NCI-H748 (cell line): ENCODE measurements around the gene GPR63.

Experiments
- DNase-seq: peaks from one replicate; lab custom pipeline; 2025; ENCODE audit not compliant: unreplicated experiment; lab: John Stamatoyannopoulos, UW

Gene GPR63, protein sequence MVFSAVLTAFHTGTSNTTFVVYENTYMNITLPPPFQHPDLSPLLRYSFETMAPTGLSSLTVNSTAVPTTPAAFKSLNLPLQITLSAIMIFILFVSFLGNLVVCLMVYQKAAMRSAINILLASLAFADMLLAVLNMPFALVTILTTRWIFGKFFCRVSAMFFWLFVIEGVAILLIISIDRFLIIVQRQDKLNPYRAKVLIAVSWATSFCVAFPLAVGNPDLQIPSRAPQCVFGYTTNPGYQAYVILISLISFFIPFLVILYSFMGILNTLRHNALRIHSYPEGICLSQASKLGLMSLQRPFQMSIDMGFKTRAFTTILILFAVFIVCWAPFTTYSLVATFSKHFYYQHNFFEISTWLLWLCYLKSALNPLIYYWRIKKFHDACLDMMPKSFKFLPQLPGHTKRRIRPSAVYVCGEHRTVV

DNA sequence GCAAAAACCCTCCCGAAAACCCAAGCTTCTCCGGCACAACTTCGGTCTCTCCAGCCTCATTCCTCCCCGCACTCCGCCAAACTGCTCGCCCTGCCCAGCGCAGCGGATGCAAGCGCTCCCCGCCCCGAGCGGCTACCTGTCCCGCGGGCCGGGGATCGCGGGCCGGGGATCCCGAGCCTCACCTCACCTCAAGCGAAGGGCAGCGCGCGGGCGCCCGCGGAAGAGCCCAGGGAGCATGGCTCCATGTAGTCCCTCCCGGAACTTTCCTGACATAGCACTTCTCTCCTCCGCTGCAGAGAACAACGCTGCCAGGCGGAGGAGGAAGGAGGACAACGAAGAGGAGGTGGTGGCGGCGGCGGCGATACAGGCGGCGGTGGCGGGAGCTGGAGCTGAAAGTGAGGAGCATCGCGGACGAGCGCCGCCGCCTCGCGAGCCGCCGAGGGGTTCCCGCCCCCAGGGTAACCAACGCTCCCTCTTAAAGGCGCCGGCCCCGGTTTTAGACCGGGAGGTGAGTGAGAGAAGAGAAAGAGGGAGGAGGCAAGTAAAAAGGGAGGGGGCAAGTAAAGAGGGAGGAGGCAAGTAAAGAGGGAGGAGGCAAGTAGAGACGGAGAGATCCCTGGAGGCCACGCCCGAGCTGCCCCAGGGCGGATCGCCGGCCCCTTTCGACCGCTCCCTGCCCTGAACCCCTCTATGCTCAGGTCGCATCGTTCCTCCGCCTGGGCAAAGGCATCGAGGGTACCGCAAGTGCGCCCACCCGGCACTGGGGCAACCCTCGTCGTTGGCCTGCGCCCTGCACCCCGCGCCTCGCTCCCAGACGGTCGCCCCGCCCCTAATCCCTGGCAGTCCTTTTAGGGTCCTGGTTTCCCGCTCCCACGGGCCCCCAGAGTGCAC, at the start of gene GPR63:
TSS of gene GPR63 (minus strand) at position 397 of the 891 bp plus-strand sequence. CDS start 37,746 bp downstream, outside the sequence.
- DNase-seq: peak; percentile 90

GRCh38 chr6:96886519-96886918, 49.2 kb upstream of the GPR63 start:
- no peak for DNase-seq

DNA sequence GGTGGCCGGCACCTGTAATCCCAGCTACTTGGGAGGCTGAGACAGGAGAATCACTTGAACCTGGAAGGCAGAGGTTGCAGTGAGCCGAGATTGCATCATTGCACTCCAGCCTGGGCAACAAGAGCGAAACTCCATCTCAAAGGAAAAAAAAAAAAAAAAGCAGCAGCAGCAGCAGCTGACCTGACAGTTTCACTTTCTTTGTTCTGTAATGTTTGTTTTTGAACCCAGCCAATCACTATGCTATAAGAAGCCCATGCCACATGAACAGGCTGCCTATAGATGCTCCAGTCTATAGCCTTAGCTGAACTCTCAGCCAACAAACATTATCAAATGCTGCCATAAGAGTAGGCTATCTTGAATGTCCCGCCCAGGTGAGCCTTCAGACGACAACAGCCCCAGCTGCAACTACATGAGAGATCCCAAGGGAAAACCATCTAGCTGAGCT, 47.9 kb upstream of the GPR63 start:
- peak; percentile 79 for DNase-seq

GRCh38 chr6:96878143-96878542, 40.9 kb upstream of the GPR63 start:
- no peak for DNase-seq

DNA sequence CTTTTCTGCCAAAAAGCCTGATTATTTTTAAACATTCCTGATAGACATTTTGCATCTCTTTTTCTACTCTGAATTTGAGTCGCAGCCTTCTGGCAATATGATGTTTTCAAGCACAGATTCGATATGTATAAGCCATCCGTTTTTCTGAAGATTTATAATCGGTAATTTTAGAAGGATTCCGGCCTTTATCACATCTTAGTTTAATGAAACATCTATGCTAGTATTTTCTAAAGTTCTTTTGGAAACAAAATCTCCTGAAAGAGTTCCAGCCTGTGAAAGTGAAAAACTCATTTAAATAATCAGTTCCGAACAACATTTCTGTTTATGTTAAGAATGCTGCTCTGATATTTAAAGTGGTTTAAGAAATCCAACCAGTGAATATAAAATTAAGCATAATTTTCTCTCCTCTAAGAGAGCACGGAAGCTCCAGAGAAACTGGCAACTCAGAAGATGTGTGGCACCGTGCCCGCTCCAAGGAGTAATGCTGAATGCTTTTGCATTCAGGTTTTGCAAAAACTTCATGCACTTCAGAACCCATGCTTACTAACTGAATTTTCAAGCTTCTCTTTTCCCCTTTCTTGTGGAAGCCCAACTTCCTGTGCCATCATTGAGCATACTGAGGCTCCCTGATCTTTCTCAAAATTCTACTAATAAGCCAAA, 39.7 kb upstream of the GPR63 start:
- no peak for DNase-seq

DNA sequence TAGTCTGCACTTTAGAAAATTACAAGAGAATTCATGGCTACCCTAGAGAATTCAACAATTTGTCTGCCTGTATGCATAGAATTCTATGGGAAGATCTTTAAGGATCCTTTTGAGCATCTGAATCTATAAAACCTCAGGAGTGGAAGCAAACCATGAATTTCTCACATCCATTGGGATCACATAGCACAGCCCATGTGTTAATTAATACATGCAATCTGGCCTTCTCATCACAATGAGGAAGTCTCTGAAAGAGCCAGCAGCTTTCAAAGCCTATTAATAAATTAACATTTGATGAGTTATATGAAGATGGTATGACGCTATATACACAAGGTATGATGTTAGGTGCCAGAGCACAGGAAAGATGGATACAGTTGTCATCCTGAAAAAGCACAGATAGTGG, 35.7 kb upstream of the GPR63 start:
- no peak for DNase-seq

DNA sequence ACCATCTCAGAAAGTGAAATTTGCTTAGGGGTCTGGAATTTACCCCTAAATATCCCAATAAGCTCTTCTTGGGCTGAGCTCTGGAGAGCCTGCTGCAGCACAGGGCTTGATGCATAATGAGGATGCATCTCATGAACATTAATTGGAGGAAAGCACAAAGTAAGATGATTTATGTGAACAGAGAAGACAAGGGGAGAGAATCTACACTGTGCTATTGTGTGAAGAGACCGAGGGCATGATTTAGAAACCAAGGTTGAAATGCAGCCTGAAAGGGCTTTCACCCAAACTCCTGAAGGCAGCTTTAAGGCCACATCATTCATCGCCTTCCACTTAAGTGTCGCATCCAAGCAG, 27.8 kb upstream of the GPR63 start:
- no peak for DNase-seq

DNA sequence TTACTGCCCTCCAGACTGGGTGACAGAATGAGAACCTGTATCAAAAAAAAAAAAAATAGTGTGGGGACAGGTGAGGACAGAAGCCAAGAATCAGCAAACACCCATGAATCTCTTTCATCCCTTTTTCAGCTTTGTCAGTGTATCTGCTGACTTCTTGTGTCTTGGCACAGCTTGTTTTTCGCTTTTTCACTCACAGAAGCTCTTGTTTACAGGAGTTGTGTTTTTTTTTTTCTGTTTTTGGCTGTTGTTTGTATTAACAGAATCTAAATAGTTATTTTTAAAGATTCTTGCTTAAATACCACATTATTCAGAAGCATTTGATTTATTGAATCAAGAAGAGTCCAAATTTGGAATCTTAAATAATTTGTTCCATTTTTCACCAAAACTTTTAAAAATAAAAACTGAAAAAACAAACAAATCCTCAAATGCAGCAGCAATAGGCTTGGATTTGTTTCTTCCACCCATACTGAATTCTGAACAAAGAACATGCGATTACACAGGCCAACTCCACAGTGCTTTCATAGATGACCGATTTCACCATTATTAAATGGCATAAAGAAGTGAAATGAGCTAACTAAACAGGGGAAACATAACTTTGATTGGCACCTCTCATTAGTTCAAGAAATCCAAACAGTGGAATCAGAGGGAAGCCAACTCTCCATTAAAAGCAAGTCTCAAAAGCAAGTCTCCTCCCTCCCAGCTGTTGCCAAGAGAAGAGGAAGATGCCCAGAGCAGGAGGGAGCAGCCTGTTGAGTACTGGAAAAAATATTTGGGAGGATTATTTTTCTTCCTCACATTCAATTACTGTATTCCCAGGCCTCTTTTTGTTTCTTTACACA, 27.2 kb upstream of the GPR63 start:
- DNase-seq: peak; percentile 4

GRCh38 chr6:96862560-96862959, 25.3 kb upstream of the GPR63 start:
- no peak for DNase-seq

- DNase-seq: no peak
Measured at GRCh38 chr6:96861588-96861987, 24.3 kb upstream of the GPR63 start.

- no peak for DNase-seq
Measured at GRCh38 chr6:96856856-96857255, 19.6 kb upstream of the GPR63 start.

- DNase-seq: no peak
Measured at GRCh38 chr6:96853083-96853482, 15.8 kb upstream of the GPR63 start.

DNA sequence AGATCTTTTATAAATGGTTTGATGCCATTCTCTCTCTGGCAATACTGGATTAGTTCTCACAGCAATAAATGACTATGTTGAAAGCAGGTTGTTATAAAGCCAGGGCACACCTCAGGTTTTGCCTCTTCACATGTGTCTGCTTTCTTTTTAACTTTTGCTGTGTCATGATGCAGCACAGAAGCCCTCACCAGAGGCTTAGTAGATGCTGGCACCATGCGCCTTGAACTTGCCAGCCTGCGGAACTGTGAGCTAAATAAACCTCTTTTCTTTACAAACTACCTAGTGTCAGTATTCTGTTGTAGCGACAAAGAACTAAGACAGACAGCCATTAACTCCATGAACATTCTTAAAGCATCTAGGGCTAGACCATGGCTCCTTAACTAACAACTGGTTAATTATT, 15.3 kb upstream of the GPR63 start:
- no peak for DNase-seq

DNA sequence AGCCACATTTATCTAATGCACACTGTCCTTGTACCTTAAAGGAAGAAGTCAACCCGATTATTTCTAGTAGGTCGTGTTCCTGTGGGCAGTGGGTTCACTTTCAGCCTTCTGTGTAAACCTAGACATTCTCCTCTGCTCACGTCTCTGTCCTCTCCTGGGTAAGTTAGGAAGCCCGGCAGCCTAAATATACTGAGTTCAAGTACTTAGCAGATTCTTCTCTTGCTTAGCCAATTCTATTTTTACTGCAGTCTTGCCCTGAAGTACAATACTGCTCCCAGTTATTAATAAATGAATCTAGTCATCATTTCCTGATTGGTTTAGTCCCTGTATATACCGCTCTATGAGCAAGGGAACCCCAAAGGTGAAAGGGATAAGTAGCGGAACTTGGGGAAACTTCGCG, 14.6 kb upstream of the GPR63 start:
- no peak for DNase-seq

DNA sequence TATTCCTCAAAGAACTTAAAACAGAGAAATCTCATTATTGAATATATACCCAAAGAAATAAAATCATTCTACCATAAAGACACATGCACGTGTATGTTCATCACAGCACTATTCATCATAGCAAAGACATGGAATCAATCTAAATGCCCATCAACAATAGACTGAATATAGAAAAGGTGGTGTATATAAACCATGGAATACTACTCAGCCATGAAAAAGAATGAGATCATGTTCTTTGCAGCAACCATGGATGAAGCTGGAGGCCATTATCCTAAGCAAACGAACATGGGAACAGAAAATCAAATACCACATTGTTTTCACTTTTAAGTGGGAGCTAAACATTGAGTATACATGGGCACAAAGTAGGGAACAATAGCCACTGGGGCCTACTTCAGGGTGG, 12.3 kb upstream of the GPR63 start:
- DNase-seq: no peak

DNA sequence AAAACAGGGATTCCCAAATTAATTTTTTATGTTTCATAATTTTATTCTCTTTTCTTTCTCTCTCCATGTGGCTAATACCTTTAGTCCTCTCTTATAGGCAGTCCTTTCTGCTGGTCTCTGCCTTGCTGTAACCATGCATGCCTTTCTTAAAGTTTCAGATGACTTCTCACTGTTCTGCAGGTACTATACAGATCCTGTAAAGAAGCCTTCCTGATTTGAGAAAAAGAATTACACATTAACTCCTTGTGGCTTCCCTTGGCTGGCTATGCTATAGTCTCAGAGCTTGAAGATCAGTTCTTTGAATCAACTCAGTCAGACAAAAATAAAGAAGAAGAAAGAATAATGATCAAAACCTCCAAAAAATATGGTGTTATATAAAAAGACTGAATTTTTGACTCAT, 7.3 kb upstream of the GPR63 start:
- DNase-seq: no peak

- no peak for DNase-seq
Measured at GRCh38 chr6:96841345-96841744, 4.1 kb upstream of the GPR63 start.

GRCh38 chr6:96836631-96837080, 621 bp downstream of the GPR63 start:
- DNase-seq: peak; percentile 43

- no peak for DNase-seq
Measured at GRCh38 chr6:96834070-96834469, 3.2 kb downstream of the GPR63 start.

DNA sequence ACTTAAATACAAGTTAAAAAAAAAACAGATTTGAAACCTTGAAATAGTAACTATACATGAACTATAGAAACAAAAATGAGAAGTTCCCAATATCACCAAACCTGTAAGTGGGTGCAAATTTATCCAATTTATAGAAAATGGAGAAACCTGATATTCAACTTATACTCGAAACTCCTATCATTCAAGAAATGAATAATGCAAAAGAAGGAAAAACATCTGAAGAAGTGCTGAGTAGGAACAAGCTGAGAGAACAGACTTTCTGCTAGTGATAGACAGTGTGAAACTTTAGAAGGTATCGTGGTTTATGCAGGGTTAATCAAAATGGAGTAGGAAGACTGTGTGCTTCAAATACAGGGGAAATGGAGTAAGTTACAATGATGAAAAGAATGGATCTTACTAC, 4.5 kb downstream of the GPR63 start:
- no peak for DNase-seq

DNA sequence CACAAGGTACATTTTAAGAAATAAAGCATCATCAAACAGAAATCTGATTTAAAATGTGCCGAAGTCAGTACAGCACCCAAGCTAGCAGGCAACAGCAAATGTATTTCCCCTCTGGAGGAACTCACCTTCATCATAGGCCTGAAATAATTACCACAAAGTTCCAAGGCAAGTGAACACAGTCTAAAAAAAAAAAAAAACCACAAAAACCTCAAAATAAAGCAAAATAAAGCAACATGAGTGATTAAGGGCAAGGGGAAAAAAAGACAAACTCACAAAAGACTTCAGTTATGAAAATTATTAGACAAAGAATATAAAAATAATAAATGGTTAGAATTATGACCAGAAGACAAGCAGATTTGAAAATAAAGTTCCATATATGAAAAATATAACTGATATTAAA, 10.4 kb downstream of the GPR63 start:
- no peak for DNase-seq
